Measurements from ENCODE around the gene PNPLA7. TPM values are rescaled to one million over a fixed set of nuclear protein-coding genes. Genes with fewer than 3 reads are reported as not detected.

Gene PNPLA7
- total and polyA plus RNA-seq, 2 of the 13 experiments (the other 11 are each of a cell fraction or from before 2014, with no cell fraction given) = 0.42 to 1.5 TPM

- TF ChIP-seq BCL3 (CRISPR knock-in tag; IDR thresholded peaks at IDR 0.05) = peak; percentile 64
- TF ChIP-seq TSC22D2 (CRISPR knock-in tag; IDR thresholded peaks at IDR 0.05; ENCODE audit: borderline replicate concordance) = peak; percentile 63; the same call in 1 of the 2 replicates
- peak; percentile 78; the same call in 1 of the 2 replicates for TF ChIP-seq BRF2 (CRISPR knock-in tag; IDR thresholded peaks at IDR 0.05)
- peak; percentile 68 for TF ChIP-seq CBX1 (IDR thresholded peaks at IDR 0.05; ENCODE audit: low read depth)
- TF ChIP-seq ZNF740 (CRISPR knock-in tag; IDR thresholded peaks at IDR 0.05) = 0 out of 2 replicates have a peak, but pooled peaks have one; percentile 21
- no peak for TF ChIP-seq POLR2A (IDR thresholded peaks at IDR 0.05; ENCODE audit: insufficient read depth in 1 of 2, low read depth in 2 of 2, low read length in 2 of 2)
- TF ChIP-seq YEATS2 (CRISPR knock-in tag; IDR thresholded peaks at IDR 0.05; ENCODE audit: borderline replicate concordance) = peak; percentile 83
- no peak for TF ChIP-seq SMAD9 (CRISPR knock-in tag; IDR thresholded peaks at IDR 0.05)
- peak; percentile 8 for TF ChIP-seq HNRNPK (IDR thresholded peaks at IDR 0.05; ENCODE audit: low read depth, low read length, poor library complexity, severe bottlenecking)
- TF ChIP-seq SP5 (CRISPR knock-in tag; IDR thresholded peaks at IDR 0.05; ENCODE audit: borderline replicate concordance, low read depth) = peak; percentile 46; the same call in 1 of the 2 replicates
- TF ChIP-seq ZBTB2 (CRISPR knock-in tag; IDR thresholded peaks at IDR 0.05; ENCODE audit: low read depth) = peak; percentile 98
- TF ChIP-seq ZXDC (CRISPR knock-in tag; IDR thresholded peaks at IDR 0.05) = no peak
- peak; percentile 92 for TF ChIP-seq KDM2A (CRISPR knock-in tag; IDR thresholded peaks at IDR 0.05; ENCODE audit: borderline replicate concordance, low read depth)
- peak; percentile 64 for TF ChIP-seq ZFP91 (CRISPR knock-in tag; IDR thresholded peaks at IDR 0.05; ENCODE audit: borderline replicate concordance)
- TF ChIP-seq ARNT2 (CRISPR knock-in tag; IDR thresholded peaks at IDR 0.05; ENCODE audit: low read depth) = peak; percentile 65; the same call in 1 of the 2 replicates
- TF ChIP-seq RXRA (CRISPR knock-in tag; IDR thresholded peaks at IDR 0.05) = peak; percentile 45; the same call in 1 of the 2 replicates
- peak; percentile 91 for TF ChIP-seq TMF1 (CRISPR knock-in tag; IDR thresholded peaks at IDR 0.05; ENCODE audit: low read depth)
- TF ChIP-seq MTF2 (CRISPR knock-in tag; IDR thresholded peaks at IDR 0.05; ENCODE audit: borderline replicate concordance) = peak; percentile 84; the same call in 1 of the 2 replicates
Measured at GRCh38 chr9:137422604-137423513, 127.3 kb downstream of the PNPLA7 start, which contains the start of the genes EXD3 and NOXA1 (continued).

Data from HepG2 (cell line).